ENCODE measurements around the gene DRICH1. TPM values are rescaled to one million over a fixed set of nuclear protein-coding genes. Genes with fewer than 3 reads are reported as not detected.
"Not testable (repeated sequence)": the region's sequence is repeated elsewhere in the genome, so short reads cannot be mapped to it uniquely, and the experiment has no call there.

Gene DRICH1
- total and polyA plus RNA-seq, 5 experiments from 2014 or later = 1.5 to 1.8 TPM; not detected in 3

DNA sequence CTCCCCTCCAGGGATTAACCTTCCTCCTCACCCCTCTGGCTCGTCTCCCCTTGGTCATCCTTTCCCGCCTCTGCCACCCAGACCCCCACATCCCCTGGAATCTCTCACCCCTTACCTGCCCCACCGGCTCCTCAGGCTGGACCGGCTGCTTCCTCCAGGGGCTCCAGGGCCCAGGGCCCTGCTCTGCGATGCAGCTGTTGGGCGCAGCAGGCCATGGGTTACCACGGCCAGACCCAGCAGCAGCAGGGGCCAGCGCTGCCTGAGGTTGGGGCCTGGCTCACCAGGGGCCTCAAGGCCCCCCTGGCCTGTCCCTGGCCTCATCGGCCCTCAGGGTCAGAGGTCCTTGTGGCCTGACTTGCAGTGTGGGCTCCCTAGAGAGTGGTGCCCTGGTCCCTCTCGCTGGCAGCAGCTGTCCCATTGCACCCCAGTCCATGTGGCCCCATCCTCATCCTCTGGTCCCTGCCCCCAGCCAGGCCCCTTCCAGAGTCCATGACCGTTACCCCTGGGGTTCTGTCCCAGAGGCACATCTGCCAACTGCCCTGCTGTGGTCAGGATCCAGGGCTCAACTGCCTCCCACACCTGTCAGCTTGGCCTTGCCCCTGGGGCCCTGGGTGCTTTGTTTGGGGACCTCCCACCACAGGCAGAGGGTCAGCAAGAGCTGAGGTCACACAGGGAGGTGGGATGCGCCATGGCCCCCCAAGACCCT is 52.1 kb downstream of the DRICH1 start, which contains the start of gene IGLL1:
Gene IGLL1 (minus strand): TSS at position 421 of the 706 bp plus-strand sequence. CDS start 100 bp downstream, at position 321.
- peaks cover 0 to 10% (median 2%) of the 10 kb centered on the region in 4 donors for H3K4me1 Mint-ChIP-seq
- H3K27me3 Mint-ChIP-seq = peaks cover 16 to 76% (median 34%) of the 10 kb centered on the region in 5 donors
- ATAC-seq (no peak), DNase-seq (peak in 1 of 10 donors; percentile 38)
- H3K9me3 Mint-ChIP-seq = no peaks in the 10 kb centered on the region
- peak within 1 kb of the TSS in 2 of 10 donors; percentile 34 to 79 for H3K27ac Mint-ChIP-seq
- H3K4me3 Mint-ChIP-seq = no peak within 1 kb of the TSS
- peaks cover 0 to 2% (median 2%) of the 10 kb centered on the region in 3 donors for H3K36me3 Mint-ChIP-seq
- POLR2A ChIA-PET = no interaction called here

DNA sequence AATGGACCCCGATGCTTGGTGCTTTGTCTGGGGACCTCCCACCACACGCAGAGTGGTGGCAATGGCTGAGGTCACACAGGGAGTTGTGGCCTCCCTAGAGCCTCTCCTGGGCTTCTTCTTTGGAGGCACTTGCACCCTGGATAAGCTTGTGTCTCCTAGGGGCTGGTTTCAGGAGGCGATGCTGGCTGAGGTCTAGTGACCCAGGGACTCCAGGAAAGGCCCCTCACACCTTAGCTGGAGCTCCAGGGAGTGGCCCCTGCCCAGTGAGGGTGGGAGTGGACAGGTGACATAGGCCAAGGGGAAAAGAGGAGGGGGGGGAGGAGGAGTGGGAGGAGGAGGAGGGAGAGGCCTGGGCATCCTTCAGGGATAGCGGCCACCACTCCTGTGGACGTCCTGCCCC is 52.8 kb downstream of the DRICH1 start:
- POLR2A ChIA-PET = no interaction called here
- Mint-ChIP-seq H3K27me3 (peaks cover 16 to 71% (median 30%) of the 10 kb centered on the region in 5 donors), H3K4me1 (peaks cover 0 to 8% (median 2%) of the 10 kb centered on the region in 4 donors), H3K4me3 (no peak overlapping the region), H3K27ac (peak overlapping the region in 2 of 10 donors; percentile 34 to 79), H3K9me3 (no peaks in the 10 kb centered on the region), H3K36me3 (peaks cover 0 to 2% (median 1%) of the 10 kb centered on the region in 3 donors)
- no peak for ATAC-seq
- DNase-seq = no peak

DNA sequence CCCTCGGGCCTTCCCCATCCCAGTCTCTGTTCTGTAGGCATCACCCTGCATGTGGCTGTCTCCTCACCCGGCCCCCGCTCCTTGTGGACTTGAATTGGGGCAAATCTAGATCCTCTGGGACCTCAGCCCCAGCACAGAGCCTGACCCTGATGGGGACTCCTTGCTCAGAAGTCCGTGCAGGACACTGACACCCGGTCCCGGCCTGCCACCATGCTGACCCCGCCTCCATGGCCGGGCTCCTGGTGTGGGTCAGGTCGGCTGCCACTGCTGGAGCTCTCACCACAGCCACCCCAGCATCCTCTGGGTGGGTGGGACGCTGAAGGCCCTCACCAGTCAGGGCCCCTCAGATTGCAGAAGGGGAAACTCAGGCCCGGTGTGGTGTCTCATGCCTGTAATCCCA is 53.8 kb downstream of the DRICH1 start:
- H3K4me3 Mint-ChIP-seq = no peak overlapping the region
- ATAC-seq (no peak), DNase-seq (no peak)
- H3K27ac Mint-ChIP-seq = no peak overlapping the region
- POLR2A ChIA-PET = no interaction called here
- H3K9me3 Mint-ChIP-seq = no peaks in the 10 kb centered on the region
- peaks cover 16 to 68% (median 28%) of the 10 kb centered on the region in 5 donors for H3K27me3 Mint-ChIP-seq
- H3K4me1 Mint-ChIP-seq = peaks cover 0 to 7% (median 2%) of the 10 kb centered on the region in 4 donors
- H3K36me3 Mint-ChIP-seq = peaks cover 0 to 2% (median 0%) of the 10 kb centered on the region in 3 donors

DNA sequence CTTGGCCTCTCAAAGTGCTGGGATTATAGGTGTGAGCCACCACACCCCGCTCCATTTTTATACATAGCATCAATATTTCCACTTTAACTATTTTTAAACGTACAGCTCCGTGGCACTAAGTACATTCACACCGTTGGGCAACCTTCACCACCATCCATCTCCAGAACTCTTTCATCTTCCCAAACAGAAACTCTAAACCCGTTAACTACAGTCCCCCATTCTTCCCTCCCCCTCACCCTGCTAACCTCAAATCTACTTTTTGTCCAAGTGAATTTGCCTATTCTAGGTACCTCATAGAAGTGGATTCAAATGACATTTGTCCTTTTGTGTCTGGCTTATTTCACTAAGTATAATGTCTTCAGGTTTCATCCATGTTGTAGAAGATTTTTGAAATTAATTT is 55.4 kb downstream of the DRICH1 start:
- H3K27me3 Mint-ChIP-seq = peaks cover 13 to 53% (median 28%) of the 10 kb centered on the region in 5 donors
- peaks cover 0 to 7% (median 2%) of the 10 kb centered on the region in 4 donors for H3K4me1 Mint-ChIP-seq
- ATAC-seq = no peak
- DNase-seq = no peak
- peaks cover 0 to 3% (median 0%) of the 10 kb centered on the region in 9 donors for H3K9me3 Mint-ChIP-seq
- H3K4me3 Mint-ChIP-seq = no peak overlapping the region
- no peak overlapping the region for H3K27ac Mint-ChIP-seq
- H3K36me3 Mint-ChIP-seq = no peaks in the 10 kb centered on the region
- POLR2A ChIA-PET = no interaction called here

DNA sequence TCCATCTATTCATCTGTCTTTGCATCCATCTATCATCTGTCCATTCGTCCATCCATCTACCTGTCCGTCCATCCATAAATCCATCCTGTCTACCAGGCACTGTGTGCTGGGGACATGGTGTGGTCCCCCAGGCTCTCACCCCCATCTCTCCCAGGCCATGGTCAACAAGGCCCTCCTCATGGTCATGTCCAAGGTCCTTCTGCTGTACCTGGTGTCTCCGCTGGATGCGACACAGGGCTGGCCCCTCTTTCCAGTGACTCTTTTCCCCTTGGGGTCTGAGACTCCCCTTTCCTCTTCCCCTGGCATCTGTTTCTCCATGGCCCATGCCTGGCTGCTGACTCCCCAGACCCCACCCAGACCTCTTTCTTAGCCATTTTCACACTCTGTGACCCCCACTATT is 56.5 kb downstream of the DRICH1 start:
- Mint-ChIP-seq H3K36me3 (no peaks in the 10 kb centered on the region), H3K4me3 (no peak overlapping the region), H3K27ac (peak overlapping the region in 1 of 10 donors; percentile 66), H3K27me3 (peaks cover 9 to 46% (median 28%) of the 10 kb centered on the region in 5 donors), H3K4me1 (peaks cover 0 to 2% (median 0%) of the 10 kb centered on the region in 4 donors), H3K9me3 (peaks cover 0 to 3% (median 0%) of the 10 kb centered on the region in 9 donors)
- POLR2A ChIA-PET = no interaction called here
- ATAC-seq (no peak), DNase-seq (no peak)

DNA sequence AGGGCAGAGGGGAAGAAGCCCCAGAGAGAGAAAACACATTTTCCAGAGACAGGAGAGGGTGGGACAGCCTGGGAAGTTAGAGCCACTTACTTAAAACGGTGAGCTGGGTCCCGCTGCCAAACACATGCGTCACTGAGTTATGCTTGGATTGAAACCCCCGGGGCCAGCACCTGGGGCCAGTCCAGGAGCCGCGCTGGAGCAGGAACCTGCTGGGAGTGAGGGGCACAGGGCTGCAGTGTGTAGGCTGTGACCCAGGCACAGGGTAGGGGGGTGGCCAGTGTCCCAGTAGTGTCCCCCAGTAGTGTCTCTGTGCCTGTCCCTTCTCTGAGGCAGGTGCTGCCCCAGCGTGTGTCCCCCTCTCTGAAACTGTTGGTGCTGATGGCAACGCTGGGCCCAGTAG is 57.2 kb downstream of the DRICH1 start:
- no peak for ATAC-seq
- peaks cover 0 to 3% (median 0%) of the 10 kb centered on the region in 9 donors for H3K9me3 Mint-ChIP-seq
- no peaks in the 10 kb centered on the region for H3K36me3 Mint-ChIP-seq
- POLR2A ChIA-PET = no interaction called here
- H3K4me1 Mint-ChIP-seq = peaks cover 0 to 2% (median 0%) of the 10 kb centered on the region in 4 donors
- peak in 1 of 10 donors; percentile 36 for DNase-seq
- H3K27me3 Mint-ChIP-seq = peaks cover 9 to 46% (median 28%) of the 10 kb centered on the region in 5 donors
- no peak overlapping the region for H3K4me3 Mint-ChIP-seq
- H3K27ac Mint-ChIP-seq = no peak overlapping the region

DNA sequence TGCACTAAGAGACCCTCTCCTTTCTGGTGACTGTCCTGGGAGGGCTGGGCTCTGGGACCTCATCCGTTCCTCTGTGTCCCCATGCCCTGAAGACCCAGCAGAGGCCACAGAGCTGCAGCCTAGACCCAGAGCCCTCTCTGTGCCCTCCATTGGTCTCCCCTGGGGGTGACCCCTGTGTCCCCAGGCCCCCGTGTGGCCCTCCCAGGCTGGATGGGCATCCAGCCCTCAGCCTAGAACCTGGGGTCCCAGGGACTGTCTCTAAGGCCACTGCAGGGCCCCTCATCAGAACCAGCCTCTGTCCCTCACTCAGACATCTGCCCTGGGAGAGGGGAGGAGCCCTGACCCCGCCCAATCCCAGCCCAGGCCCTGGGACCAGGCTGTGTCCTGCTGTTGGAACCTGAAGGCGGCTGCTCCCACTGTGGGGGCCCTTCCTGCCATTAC is 57.7 kb downstream of the DRICH1 start:
- POLR2A ChIA-PET = no interaction called here
- Mint-ChIP-seq H3K4me1 (peaks cover 0 to 2% (median 0%) of the 10 kb centered on the region in 4 donors), H3K9me3 (peaks cover 0 to 3% (median 0%) of the 10 kb centered on the region in 9 donors), H3K4me3 (no peak overlapping the region), H3K27ac (no peak overlapping the region), H3K27me3 (peaks cover 9 to 42% (median 28%) of the 10 kb centered on the region in 5 donors), H3K36me3 (no peaks in the 10 kb centered on the region)
- ATAC-seq = no peak
- no peak for DNase-seq

DNA sequence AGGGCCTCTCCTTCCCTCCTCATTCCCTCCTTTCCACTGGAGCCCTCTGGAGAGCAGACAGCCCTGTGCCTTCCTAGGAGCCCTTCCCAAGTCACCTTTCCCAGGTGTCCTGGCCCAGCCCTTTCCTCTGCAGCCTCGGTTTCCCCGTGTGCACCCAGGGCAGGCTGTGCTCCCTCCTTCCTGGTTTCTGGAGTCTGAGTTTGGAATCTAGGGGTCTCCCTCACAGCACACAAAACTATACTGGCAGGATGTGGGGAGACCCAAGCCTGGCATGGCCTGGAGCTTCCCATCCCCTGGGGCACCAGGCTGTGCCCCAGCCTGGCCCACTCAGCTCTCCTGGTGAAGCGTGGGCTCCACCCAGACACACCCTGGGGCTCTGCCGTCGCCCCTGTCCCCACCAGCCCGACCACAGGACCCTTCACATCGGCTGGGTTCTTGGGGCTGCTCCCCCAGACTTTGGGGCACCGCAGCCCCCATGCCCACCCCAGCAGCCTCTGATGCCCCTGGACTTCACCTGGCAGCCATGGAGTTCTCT is 58.4 kb downstream of the DRICH1 start:
- peak in 1 of 10 donors; percentile 36 for DNase-seq
- H3K36me3 Mint-ChIP-seq, POLR2A ChIA-PET, H3K4me3 Mint-ChIP-seq, ATAC-seq, H3K27ac Mint-ChIP-seq, H3K4me1 Mint-ChIP-seq, H3K9me3 Mint-ChIP-seq: not testable (repeated sequence)
- H3K27me3 Mint-ChIP-seq = peaks cover 9 to 36% (median 28%) of the 10 kb centered on the region in 5 donors

DNA sequence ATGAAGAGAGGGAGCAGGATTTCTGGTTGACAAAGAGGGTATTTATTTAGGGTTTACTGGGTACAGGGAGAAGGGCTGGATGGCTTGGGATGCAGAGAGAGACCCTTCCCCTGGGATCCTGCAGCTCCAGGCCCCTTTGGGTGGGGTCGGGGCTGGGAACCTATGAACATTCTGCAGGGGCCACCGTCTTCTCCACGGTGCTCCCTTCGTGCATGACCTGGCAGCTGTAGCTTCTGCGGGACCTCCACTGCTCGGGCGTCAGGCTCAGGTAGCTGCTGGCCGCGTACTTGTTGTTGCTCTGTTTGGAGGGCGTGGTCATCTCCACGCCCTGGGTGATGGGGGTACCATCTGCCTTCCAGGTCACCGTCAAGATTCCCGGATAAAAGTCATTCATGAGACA is 59.0 kb downstream of the DRICH1 start:
- Mint-ChIP-seq H3K27me3 (peaks cover 7 to 29% (median 22%) of the 10 kb centered on the region in 5 donors), H3K27ac (peak overlapping the region in 1 of 10 donors; percentile 59)
- ATAC-seq, H3K4me1 Mint-ChIP-seq, H3K9me3 Mint-ChIP-seq, H3K36me3 Mint-ChIP-seq, POLR2A ChIA-PET, DNase-seq, H3K4me3 Mint-ChIP-seq: not testable (repeated sequence)

DNA sequence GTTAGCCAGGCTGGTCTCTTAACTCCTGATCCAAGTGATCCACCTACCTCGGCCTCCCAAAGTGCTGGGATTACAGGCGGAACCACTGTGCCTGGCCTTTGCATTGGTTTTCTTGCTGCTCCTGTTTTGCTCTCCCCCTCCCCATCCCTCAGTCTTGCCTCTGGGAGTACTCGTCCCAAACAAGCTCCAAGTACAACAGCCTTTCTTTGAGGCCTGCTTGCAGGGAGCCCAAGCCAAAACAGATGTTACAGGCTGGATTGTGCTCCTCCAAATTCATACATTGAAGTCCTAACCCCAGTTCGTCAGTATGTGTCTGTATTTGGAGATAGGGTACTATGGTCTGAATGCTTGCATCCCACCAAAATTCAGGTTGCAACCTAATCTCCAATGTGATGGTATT is 60.6 kb downstream of the DRICH1 start:
- Mint-ChIP-seq H3K4me3 (no peak overlapping the region), H3K36me3 (no peaks in the 10 kb centered on the region)
- no peak for ATAC-seq

DNA sequence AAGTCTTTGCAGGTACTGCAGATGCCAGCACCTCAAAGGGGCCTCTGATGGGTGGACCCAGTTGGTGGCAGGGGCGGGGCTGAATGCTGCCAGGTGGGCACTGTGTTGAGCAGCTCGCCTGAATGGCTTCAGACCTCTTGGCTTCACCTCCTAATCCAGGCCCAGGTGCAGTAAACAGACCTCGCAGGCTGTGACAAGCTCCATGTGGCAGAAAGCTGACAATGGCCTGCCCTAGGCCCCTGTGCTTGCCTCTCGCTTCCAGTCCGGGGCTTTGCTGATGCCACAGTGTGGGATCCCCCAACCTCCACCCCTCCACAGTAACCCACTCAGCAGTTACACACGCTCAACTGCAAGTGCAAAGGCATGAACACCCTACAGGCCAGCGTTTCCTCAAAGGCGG is 61.4 kb downstream of the DRICH1 start:
- H3K27me3 Mint-ChIP-seq = peaks cover 9 to 26% (median 15%) of the 10 kb centered on the region in 5 donors
- POLR2A ChIA-PET = no interaction called here
- DNase-seq = peak in 1 of 10 donors; percentile 50
- H3K27ac Mint-ChIP-seq = no peak overlapping the region
- H3K4me3 Mint-ChIP-seq = no peak overlapping the region
- H3K36me3 Mint-ChIP-seq = no peaks in the 10 kb centered on the region
- peaks cover 2 to 8% (median 5%) of the 10 kb centered on the region in 4 donors for H3K4me1 Mint-ChIP-seq
- peaks cover 0 to 3% (median 0%) of the 10 kb centered on the region in 9 donors for H3K9me3 Mint-ChIP-seq
- no peak for ATAC-seq

More for the DNA sequence above, 60.6 kb downstream of the DRICH1 start:
- POLR2A ChIA-PET = no interaction called here
- H3K4me1 Mint-ChIP-seq = peaks cover 0 to 5% (median 1%) of the 10 kb centered on the region in 4 donors
- peaks cover 0 to 3% (median 0%) of the 10 kb centered on the region in 9 donors for H3K9me3 Mint-ChIP-seq
- H3K27ac Mint-ChIP-seq = no peak overlapping the region
- peaks cover 8 to 29% (median 21%) of the 10 kb centered on the region in 5 donors for H3K27me3 Mint-ChIP-seq
- peak in 1 of 10 donors; percentile 31 for DNase-seq

DNA sequence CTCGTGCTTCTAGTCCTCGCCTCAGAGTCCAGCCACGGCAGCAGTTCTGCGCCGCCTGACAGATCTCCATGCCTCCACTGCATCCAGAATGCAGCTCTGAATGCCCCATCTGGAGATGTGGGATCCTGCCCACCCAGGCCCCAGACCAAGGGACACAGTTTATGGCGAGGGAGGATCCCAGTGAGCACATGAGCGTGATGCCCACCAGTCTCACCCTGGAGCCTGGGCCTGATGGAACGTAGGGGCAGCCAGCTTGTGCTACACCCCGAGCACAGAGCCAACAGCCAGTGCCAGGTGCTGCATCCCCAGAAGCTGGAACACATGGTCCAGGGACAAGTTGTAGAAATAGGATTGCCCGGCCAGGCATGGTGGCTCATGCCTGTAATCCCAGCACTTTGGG is 62.4 kb downstream of the DRICH1 start:
- no peak for ATAC-seq

DNA sequence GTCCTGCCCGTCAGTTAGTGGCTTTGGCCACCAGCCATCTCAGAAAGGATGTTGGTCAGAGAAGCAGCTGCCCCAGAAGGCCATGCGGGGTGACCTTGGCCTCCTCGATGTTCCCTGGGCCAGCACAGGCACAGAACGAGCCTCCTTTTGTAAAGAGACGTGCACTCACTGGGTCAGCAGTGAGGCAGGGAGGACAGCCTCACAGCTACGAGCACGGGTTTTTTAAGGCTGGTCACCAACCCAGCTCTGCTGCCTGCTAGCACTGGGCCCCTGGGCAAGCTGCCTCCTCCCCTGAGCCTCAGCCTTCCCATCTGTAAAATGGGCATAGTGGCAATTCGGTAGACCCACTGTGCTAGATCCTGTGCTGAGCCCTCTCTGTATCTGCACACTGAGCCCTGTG is 62.8 kb downstream of the DRICH1 start:
- Mint-ChIP-seq H3K9me3 (peaks cover 0 to 3% (median 0%) of the 10 kb centered on the region in 9 donors), H3K4me1 (peaks cover 8 to 9% (median 9%) of the 10 kb centered on the region in 4 donors), H3K36me3 (no peaks in the 10 kb centered on the region), H3K4me3 (peak overlapping the region in 1 of 10 donors; percentile 41), H3K27ac (no peak overlapping the region), H3K27me3 (peaks cover 12 to 32% (median 14%) of the 10 kb centered on the region in 5 donors)
- ATAC-seq = no peak
- POLR2A ChIA-PET = no interaction called here
- DNase-seq = no peak

More for the DNA sequence above, 62.4 kb downstream of the DRICH1 start:
- Mint-ChIP-seq H3K4me1 (peaks cover 8 to 9% (median 9%) of the 10 kb centered on the region in 4 donors), H3K9me3 (peaks cover 0 to 3% (median 0%) of the 10 kb centered on the region in 9 donors), H3K27ac (no peak overlapping the region), H3K4me3 (no peak overlapping the region), H3K36me3 (no peaks in the 10 kb centered on the region), H3K27me3 (peaks cover 8 to 28% (median 14%) of the 10 kb centered on the region in 5 donors)
- POLR2A ChIA-PET = no interaction called here
- DNase-seq = no peak

All from naive thymus-derived CD8-positive, alpha-beta T cell (primary cell).